ENCODE results near the gene HTR3E. TPM values are rescaled to one million over a fixed set of nuclear protein-coding genes. Genes with fewer than 3 reads are reported as not detected.
"Not testable (repeated sequence)": the region's sequence is repeated elsewhere in the genome, so short reads cannot be mapped to it uniquely, and the experiment has no call there.

Gene HTR3E
- total RNA-seq, 2 experiments from 2014 or later = not detected

- Mint-ChIP-seq H3K36me3 (ENCODE audit: low read depth) (peaks cover 13% of the 10 kb centered on the region), H3K27ac (no peak overlapping the region), H3K4me1 (ENCODE audit: low read depth) (peaks cover 2% of the 10 kb centered on the region), H3K4me3 (no peak overlapping the region), H3K27me3 (ENCODE audit: low read depth) (no peaks in the 10 kb centered on the region), H3K9me3 (no peaks in the 10 kb centered on the region)
- intact Hi-C loops (cut with micrococcal nuclease) = loop anchor here (1.0 kb wide), 2 partner anchors 105 to 144 kb away; no protein-coding TSS in a partner anchor
- CTCF ChIA-PET = interaction anchor here (1.2 to 2.8 kb wide), 6 partner anchors 9 to 105 kb away, joined by 3 to 12 read pairs (median 7); partner anchors contain the start of genes AP2M1, EEF1AKMT4 and EIF2B5
- peak; percentile 55 for DNase-seq
These were observed 48.3 kb downstream of the HTR3E start for GRCh38 chr3:184145111-184145524.

- Mint-ChIP-seq H3K4me3 (no peak overlapping the region), H3K27ac (no peak overlapping the region), H3K4me1 (ENCODE audit: low read depth) (peaks cover 2% of the 10 kb centered on the region), H3K9me3 (no peaks in the 10 kb centered on the region), H3K27me3 (ENCODE audit: low read depth) (no peaks in the 10 kb centered on the region), H3K36me3 (ENCODE audit: low read depth) (peaks cover 13% of the 10 kb centered on the region)
- intact Hi-C loops (cut with micrococcal nuclease) = loop anchor here (1.0 kb wide), 2 partner anchors 104 to 143 kb away; no protein-coding TSS in a partner anchor
- no peak for DNase-seq
- CTCF ChIA-PET = interaction anchor here (2.2 to 2.8 kb wide), 4 partner anchors 10 to 104 kb away, joined by 7 to 12 read pairs (median 8); partner anchors contain the start of genes AP2M1, EEF1AKMT4 and EIF2B5
These were observed 48.9 kb downstream of the HTR3E start for GRCh38 chr3:184145751-184146270.

GRCh38 chr3:184148076-184148475, 51.2 kb downstream of the HTR3E start:
- CTCF ChIA-PET = no interaction called here
- peaks cover 2% of the 10 kb centered on the region for H3K36me3 Mint-ChIP-seq (ENCODE audit: low read depth)
- no peak overlapping the region for H3K4me3 Mint-ChIP-seq
- DNase-seq = no peak
- no peaks in the 10 kb centered on the region for H3K27me3 Mint-ChIP-seq (ENCODE audit: low read depth)
- intact Hi-C loops (cut with micrococcal nuclease) = no loop called here
- H3K27ac Mint-ChIP-seq = no peak overlapping the region
- H3K9me3 Mint-ChIP-seq = no peaks in the 10 kb centered on the region
- no peaks in the 10 kb centered on the region for H3K4me1 Mint-ChIP-seq (ENCODE audit: low read depth)

- no peak for DNase-seq
- no peaks in the 10 kb centered on the region for H3K4me1 Mint-ChIP-seq (ENCODE audit: low read depth)
- H3K36me3 Mint-ChIP-seq (ENCODE audit: low read depth) = no peaks in the 10 kb centered on the region
- CTCF ChIA-PET = interaction anchor here (0.6 kb wide), 1 partner anchor 33 kb away, joined by 3 read pairs; no protein-coding TSS in a partner anchor
- intact Hi-C loops (cut with micrococcal nuclease) = no loop called here
- H3K27ac Mint-ChIP-seq = no peak overlapping the region
- no peak overlapping the region for H3K4me3 Mint-ChIP-seq
- no peaks in the 10 kb centered on the region for H3K27me3 Mint-ChIP-seq (ENCODE audit: low read depth)
- H3K9me3 Mint-ChIP-seq = no peaks in the 10 kb centered on the region
These were observed 52.3 kb downstream of the HTR3E start for GRCh38 chr3:184149123-184149522.

- H3K9me3 Mint-ChIP-seq; CTCF ChIA-PET; intact Hi-C loops (cut with micrococcal nuclease); H3K36me3 Mint-ChIP-seq (ENCODE audit: low read depth); H3K4me1 Mint-ChIP-seq (ENCODE audit: low read depth); H3K27ac Mint-ChIP-seq; DNase-seq; H3K4me3 Mint-ChIP-seq; H3K27me3 Mint-ChIP-seq (ENCODE audit: low read depth): not testable (repeated sequence)
These were observed 52.9 kb downstream of the HTR3E start for GRCh38 chr3:184149770-184150169.

- intact Hi-C loops (cut with micrococcal nuclease) = loop anchor here (1.0 kb wide), 4 partner anchors 19 to 94 kb away; partner anchors contain the start of genes ABCF3, AP2M1, EEF1AKMT4 and EIF2B5
- no peaks in the 10 kb centered on the region for H3K9me3 Mint-ChIP-seq
- no peaks in the 10 kb centered on the region for H3K36me3 Mint-ChIP-seq (ENCODE audit: low read depth)
- no peaks in the 10 kb centered on the region for H3K27me3 Mint-ChIP-seq (ENCODE audit: low read depth)
- peak within 1 kb of the TSS; percentile 66 for H3K27ac Mint-ChIP-seq
- peak within 1 kb of the TSS; percentile 94 for H3K4me3 Mint-ChIP-seq
- CTCF ChIA-PET = interaction anchor here (0.9 to 1.0 kb wide), 2 partner anchors 18 to 259 kb away, joined by 3 read pairs; no protein-coding TSS in a partner anchor
- DNase-seq = peak; percentile 25
- H3K4me1 Mint-ChIP-seq (ENCODE audit: low read depth) = peaks cover 19% of the 10 kb centered on the region
These were observed 58.2 kb downstream of the HTR3E start, which contains the start of gene DVL3 for GRCh38 chr3:184154885-184155643. TSS of gene DVL3 (plus strand) at chr3:184155377. CDS start at chr3:184155636, 259 bp downstream.

GRCh38 chr3:184155644-184156521, 59.0 kb downstream of the HTR3E start:
- peak; percentile 62 for DNase-seq
- H3K27ac Mint-ChIP-seq = peak overlapping the region; percentile 66
- peaks cover 23% of the 10 kb centered on the region for H3K4me1 Mint-ChIP-seq (ENCODE audit: low read depth)
- H3K4me3 Mint-ChIP-seq = peak overlapping the region; percentile 94
- CTCF ChIA-PET = interaction anchor here (0.9 to 1.6 kb wide), 4 partner anchors 18 to 271 kb away, joined by 3 to 7 read pairs (median 3); partner anchors contain the start of gene PARL
- no peaks in the 10 kb centered on the region for H3K27me3 Mint-ChIP-seq (ENCODE audit: low read depth)
- intact Hi-C loops (cut with micrococcal nuclease) = loop anchor here (1.0 kb wide), 4 partner anchors 18 to 93 kb away; partner anchors contain the start of genes ABCF3, AP2M1, EEF1AKMT4 and EIF2B5
- H3K36me3 Mint-ChIP-seq (ENCODE audit: low read depth) = no peaks in the 10 kb centered on the region
- no peaks in the 10 kb centered on the region for H3K9me3 Mint-ChIP-seq

GRCh38 chr3:184156522-184156955, 59.7 kb downstream of the HTR3E start:
- Mint-ChIP-seq H3K9me3 (no peaks in the 10 kb centered on the region), H3K4me3 (peak overlapping the region; percentile 94), H3K4me1 (ENCODE audit: low read depth) (peaks cover 26% of the 10 kb centered on the region), H3K36me3 (ENCODE audit: low read depth) (peaks cover 2% of the 10 kb centered on the region), H3K27me3 (ENCODE audit: low read depth) (no peaks in the 10 kb centered on the region), H3K27ac (no peak overlapping the region)
- no peak for DNase-seq
- intact Hi-C loops (cut with micrococcal nuclease) = no loop called here
- CTCF ChIA-PET = interaction anchor here (0.9 to 1.6 kb wide), 2 partner anchors 71 to 272 kb away, joined by 3 to 7 read pairs; partner anchors contain the start of gene PARL

Other genes starting within 250 kb of the HTR3E start
- 10 to 100 TPM; 92.0 to 92.8 TPM for gene PARL, start 212.2 kb upstream of the HTR3E start, total RNA-seq
- gene ABCC5, start 79.2 kb upstream of the HTR3E start, total RNA-seq = 10 to 100 TPM; 11.2 to 12.0 TPM
- not detected for gene HTR3D, start 65.3 kb upstream of the HTR3E start, total RNA-seq
- not detected for gene HTR3C, start 44.0 kb upstream of the HTR3E start, total RNA-seq
- gene EIF2B5, start 38.3 kb downstream of the HTR3E start, total RNA-seq = 10 to 100 TPM; 48.8 to 56.4 TPM
- 10 to 100 TPM; 19.6 to 19.9 TPM for gene DVL3, start 58.3 kb downstream of the HTR3E start, total RNA-seq
- 100 to 1,000 TPM; 206 to 212 TPM for gene AP2M1, start 77.8 kb downstream of the HTR3E start, total RNA-seq
- gene ABCF3, start 89.1 kb downstream of the HTR3E start, total RNA-seq = 10 to 100 TPM; 38.5 to 39.1 TPM
- gene VWA5B2, start 132.5 kb downstream of the HTR3E start, total RNA-seq = not detected
- 10 to 100 TPM; 28.9 to 31.0 TPM for gene ALG3, start 151.9 kb downstream of the HTR3E start, total RNA-seq
- gene EEF1AKMT4, start 152.6 kb downstream of the HTR3E start, total RNA-seq = 1 to 10 TPM; 2.7 TPM
- not detected for gene CAMK2N2, start 164.5 kb downstream of the HTR3E start, total RNA-seq
- gene ECE2, start 179.0 kb downstream of the HTR3E start, total RNA-seq = not detected
- 100 to 1,000 TPM; 244 to 257 TPM for gene PSMD2, start 202.2 kb downstream of the HTR3E start, total RNA-seq
- gene EIF4G1, start 217.5 kb downstream of the HTR3E start, total RNA-seq = 100 to 1,000 TPM; 345 to 375 TPM
- 1 to 10 TPM; 3.8 to 5.0 TPM for gene FAM131A, start 240.5 kb downstream of the HTR3E start, total RNA-seq

Data from activated naive CD4-positive, alpha-beta T cell treated with anti-CD3 and anti-CD28 coated beads for 36 hours (primary cell).